NCI-H510A (cell line): ENCODE results near the gene UGT1A7.

ENCODE experiments used
- DNase-seq: peaks from one replicate; lab custom pipeline; 2025; lab: John Stamatoyannopoulos, UW

The UGT1A7 gene

GRCh38 chr2:233799087-233799665 lies 117.5 kb downstream of the UGT1A7 start:
- DNase-seq: no peak

DNA sequence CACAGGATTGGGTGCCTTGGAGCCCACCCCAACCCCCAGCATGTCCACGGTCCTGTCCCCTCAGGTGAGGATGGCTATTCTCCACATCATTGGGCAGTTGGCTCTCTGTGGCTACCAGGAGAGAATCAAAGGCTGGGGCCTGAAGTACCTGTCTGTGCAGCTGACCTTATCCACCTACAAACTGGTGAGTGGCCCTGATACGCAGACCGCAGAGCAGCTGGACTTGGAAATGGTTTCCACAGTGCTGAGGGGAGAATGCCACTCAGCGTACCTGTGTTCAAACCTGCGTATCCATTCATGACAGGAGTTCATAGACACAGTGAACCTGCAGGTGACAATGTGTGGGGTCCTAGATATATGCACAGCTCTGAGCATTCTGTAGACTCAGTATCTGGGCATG lies 118.0 kb downstream of the UGT1A7 start:
- no peak for DNase-seq

DNA sequence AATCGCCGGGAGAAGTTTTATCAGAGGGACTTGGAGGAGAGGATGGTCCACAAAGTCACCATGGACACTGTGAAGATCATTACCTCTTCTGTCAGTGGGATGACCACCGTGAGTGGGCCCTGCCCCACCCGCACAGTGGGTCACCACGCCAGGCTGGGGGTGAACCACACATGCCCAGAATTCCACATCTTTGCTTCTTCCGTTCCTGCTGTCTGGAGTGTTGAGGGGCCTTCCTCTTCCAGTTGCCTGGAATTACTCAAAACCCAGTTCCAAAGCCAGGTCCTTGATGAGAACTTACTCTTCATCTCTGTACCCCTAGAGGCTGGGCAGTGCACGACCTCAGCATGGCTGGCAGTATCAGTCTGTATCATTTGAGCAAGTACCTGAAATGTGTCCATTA lies 118.5 kb downstream of the UGT1A7 start:
- DNase-seq: no peak

DNA sequence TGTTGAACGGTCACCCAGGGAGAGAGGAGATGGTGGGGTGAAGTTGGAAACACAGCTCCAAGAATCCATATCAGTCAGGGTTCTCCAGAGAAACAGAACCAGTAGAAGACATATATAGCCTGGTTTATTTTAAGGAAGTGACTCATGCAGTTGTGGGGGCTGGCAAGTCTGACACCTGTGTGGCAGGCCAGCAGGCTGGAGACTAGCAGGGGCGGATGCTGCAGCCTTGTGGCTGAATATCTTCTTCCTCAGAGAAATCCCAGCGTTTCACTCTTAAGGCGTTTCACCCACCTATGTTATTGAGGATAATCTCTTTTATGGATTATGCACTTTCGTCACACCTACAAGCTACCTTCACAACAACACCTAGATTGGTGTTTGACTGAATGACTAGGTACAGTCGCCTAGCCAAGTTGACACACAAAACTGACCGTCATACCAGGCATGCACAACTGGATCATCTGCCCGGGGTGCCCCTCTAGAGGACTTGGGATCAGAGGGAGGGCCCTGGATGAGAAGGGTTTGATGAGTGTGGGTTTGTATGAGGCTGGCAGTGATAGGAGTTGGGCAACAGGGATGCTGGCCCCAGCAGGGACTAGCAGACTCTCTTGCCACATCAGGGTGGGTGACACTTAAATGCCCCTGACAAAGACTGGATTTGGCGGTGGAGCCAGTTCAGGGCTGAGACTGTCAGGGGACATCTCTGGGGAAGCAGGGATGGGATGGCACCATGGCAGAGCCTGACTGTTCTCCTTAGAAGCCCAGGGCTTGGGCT lies 119.8 kb downstream of the UGT1A7 start:
- no peak for DNase-seq

DNA sequence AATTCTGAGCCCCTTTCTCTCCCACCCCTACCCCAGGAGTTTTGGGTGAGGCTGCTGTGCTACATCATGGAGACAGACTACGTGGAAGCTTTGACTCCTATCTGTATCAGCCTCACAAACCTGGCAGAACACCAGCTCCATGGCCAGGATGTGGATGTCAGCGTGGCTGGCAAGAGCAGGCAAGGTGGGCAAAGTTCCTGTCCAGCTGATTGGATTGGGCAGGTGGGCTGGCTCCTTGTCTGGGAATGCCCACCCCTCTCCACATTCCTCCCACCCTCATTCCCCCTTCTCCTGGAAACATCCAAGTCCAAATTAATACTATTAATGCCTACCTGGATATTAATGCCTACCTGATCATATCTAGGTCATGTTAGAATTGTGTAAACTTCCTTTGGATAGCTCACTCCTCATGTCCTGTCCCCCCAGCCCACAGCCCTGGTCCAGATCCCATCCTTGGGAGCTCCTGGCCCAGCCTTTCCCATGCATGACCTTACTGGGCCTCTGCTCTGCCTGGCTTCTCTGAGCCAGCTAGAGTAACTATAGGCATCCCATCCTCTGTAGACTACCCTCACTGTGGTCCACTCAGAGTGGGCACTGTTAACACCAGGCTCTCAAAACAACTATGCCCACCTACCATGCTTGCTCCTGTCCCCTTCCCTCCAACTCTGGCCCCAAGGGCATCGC lies 120.6 kb downstream of the UGT1A7 start:
- no peak for DNase-seq

DNA sequence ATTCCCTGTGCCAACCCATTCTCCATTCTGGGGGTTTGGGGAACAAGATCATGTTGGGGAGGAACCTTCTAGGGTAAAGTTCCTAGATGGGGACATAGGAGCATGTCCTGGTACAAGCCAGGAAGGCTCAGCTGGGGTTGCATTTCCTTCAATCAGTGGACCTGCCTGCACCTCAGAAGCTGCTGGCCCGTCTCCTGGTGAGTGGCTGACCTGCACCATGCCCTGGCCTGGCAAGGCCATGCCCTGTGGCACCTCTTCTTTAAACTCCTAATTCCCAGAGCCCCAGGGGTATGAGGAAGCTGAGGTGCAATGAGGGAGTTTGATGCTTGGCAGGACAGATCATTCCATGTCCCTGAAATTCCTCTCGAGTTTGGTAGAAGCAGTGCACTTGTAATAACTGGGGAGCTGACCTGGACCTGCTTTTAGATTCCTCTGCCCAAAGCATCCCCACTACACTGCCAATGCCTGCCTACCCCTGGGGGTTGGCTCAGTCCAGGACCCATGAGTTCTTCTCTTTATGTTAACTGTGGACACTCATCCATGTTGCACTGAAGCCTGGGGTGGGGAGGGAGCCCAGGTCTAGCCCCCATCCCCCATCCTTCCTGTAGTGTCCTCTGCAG lies 121.7 kb downstream of the UGT1A7 start:
- DNase-seq: no peak

DNA sequence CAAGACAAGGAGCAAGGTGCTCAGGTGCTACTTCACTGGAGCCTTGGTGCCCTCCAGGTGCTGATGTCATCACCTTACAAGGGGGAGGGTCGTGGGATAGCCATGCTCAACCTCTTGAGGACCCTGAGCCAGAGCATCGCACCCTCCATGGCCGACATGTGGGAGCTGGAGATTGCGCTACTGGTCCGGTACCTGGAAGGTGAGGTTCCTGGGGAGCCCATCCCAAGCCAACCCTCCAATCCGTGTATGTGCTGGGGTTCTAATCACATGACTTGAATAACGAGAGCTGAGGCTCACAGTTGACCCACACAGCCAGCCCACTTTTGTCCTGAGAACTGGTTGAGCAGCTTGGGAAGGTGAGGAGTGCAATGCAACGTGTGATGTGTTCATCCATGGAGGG lies 122.3 kb downstream of the UGT1A7 start:
- no peak for DNase-seq

- no peak for DNase-seq
Observed at GRCh38 chr2:233807215-233807865, 125.6 kb downstream of the UGT1A7 start.

GRCh38 chr2:233807966-233808935 lies 126.5 kb downstream of the UGT1A7 start:
- no peak for DNase-seq

DNA sequence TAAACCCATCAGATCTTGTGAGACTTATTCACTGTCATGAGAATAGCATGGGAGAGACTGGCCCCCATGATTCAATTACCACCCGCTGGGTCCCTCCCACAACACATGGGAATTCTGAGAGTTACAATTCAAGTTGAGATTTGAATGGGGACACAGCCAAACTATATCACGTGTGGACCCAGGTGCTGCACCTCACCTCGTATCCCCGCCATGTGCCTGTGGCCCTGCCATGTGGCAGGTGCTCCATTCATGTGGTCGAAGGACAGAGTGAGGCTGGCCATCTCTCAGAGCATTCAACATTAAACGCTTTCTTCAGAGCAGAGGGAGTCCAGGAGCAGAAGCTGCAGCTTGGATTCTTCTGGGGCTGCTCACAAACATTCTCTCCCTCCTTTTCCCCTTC lies 128.7 kb downstream of the UGT1A7 start:
- no peak for DNase-seq

DNA sequence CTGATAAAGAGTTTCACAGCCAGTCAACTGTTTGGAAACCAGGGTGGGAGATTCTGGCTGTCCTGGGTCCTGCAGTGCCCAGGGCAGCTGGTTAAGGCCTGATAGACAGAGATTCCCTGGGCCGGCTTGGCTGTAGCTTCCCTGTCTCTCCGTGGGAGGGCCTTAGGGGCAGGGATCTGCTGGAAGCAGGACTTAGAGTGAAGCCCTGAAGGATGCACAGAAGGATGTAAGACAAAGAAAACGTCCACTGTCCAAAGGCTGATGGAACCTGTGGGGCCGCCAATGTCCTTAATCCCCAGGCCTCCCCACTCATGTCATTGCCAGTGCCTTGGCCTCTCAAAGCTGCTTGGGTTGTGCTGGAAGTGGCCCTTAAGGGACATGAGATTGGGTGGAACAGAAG lies 129.4 kb downstream of the UGT1A7 start:
- no peak for DNase-seq

GRCh38 chr2:233811732-233812131 lies 130.0 kb downstream of the UGT1A7 start:
- DNase-seq: no peak

DNA sequence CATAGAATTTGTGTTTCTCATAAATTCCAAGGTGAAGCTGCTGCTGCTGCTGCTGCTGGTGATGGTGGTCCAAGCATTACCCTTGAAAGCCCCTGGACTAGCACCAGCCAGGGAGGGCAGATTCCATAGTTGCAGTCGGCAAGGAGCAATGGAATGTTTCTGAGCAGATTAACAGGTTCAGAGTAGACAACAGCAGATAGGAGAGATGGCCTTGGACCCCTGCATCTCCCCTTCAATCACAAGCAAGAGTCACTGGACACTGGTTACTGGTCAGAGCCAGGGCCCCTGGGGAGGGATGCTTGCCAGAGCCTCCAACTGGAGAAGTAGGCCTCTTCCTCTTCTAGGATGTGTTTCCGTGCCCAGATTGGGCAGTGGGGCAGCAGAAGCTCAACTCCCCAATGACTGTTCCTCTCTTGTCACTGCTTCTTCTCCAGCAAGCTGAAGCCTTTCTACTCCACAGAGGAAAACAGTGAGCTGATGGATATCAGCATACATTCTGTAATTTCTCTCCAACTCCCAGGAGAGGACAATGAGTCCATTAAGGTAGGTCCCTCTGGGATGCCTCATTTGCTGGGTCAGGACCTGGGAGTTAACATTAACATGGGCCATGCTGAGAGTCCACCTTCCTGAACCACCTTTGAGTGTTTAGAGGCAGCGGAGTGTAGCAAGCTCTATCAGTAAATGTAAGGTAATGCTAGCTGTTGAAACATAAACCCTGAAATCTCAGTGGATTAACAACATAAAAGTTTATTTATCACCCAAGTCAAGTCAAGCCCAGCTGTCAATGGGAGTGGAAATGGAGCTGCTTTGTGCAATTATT lies 131.7 kb downstream of the UGT1A7 start:
- DNase-seq: no peak

DNA sequence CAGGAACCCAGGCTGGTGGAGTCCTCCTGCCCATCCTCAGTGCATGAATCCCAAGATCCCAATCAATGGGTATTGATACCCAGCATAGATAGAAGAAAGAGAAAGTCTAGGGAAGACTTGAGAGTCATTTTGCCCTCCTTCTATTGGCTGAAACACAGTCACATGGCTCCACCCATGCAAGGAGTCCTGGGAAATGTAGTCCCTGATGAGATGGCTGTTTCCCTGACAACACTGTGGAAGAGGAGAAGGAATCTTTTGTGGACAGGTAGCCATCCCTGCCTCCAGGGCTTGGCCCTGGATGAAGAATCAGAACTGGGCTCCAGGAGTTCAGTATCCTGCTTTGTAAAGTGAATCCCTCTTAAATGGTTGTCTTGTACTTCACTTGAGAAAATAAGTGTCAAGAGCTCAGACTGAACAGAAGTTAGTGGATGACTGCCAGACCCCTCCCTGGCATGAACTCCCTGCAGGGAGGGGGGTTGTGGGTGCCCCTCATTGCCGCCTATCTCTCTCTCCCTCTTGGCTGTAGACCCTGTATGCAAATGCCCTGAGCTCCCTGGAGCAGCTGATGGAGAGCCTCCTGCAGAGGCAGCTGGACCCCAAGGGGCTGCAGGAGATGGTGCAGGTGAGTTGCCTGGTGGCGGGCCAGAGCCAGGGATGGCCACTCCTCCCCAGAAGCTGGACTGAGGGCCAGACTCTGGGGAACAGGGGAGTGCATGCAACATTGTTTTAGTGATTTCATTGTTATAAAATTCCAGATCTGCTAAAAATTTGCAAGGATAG lies 132.5 kb downstream of the UGT1A7 start:
- no peak for DNase-seq

DNA sequence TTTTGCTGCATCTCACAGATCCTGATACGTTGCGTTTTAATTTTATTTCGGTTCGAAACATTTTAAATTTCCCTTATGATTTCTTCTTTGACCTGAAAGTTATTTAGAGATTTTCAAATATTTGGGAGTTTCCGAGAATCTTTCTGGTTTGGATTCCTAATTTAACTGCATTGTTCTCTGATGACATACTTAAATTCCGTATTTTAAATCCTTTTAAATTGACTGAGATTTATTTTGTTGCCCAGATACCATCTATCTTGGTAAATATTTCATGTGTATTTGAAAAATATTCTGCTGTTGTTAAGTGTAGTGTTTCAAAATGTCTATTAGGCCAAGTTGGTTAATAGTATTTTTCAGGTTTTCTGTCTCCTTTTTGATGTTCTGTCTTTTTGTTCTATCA lies 134.2 kb downstream of the UGT1A7 start:
- DNase-seq: no peak

GRCh38 chr2:233816334-233816733 lies 134.6 kb downstream of the UGT1A7 start:
- no peak for DNase-seq

- DNase-seq: no peak
Observed at GRCh38 chr2:233816771-233817170, 135.1 kb downstream of the UGT1A7 start.

- no peak for DNase-seq
Observed at GRCh38 chr2:233817361-233817911, 135.7 kb downstream of the UGT1A7 start.

DNA sequence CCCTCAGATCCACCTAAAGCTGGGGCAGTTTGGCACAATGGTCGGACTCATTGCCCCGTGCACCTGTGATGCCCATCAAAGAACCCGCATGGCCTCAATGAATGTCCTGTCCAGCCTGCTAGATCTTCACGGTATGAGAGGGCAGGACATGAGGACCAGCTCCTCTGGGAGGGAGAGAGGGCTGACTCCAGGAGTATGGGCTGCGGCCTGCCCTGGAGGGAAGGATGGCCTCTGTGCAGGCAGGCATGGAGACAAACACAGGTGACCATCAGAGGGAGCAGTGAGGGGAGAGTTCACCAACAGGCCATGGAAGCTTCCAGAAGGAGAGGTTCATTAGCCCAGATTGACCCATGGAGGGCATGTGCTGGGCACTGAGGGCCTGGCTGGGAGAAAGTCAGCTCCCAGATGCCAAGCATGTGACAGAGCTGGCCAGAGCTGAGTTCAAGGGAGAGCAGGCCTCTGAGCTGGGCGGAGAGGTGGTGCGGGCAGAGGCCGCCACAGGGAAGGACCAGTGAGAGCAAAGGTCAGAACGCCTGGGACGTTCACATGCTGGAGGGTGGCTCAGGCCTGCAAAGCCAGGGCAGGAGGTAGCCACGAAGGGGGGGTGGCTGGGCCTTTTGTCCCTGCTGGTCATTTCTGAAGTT lies 136.4 kb downstream of the UGT1A7 start:
- no peak for DNase-seq
